ENCODE data around the gene TOR3A. TPM values are rescaled to one million over a fixed set of nuclear protein-coding genes. Genes with fewer than 3 reads are reported as not detected.

Gene TOR3A
- total and polyA plus RNA-seq, 2 of the 8 experiments (the other 6 are each of a cell fraction or from before 2014, with no cell fraction given), result 15.3 to 21.4 TPM

- H3K27me3 ChIP-seq (replicated peaks in 1 of 4; ENCODE audit: control insufficient read depth in 3 of 4, extremely low read depth in 1 of 4, insufficient read depth in 3 of 4, low read length in 3 of 4), result no peaks in the 10 kb centered on the region
- no peak overlapping the region for H3K9ac ChIP-seq (replicated peaks in 1 of 4; ENCODE audit: extremely low read depth in 1 of 4, low read depth in 3 of 4, low read length in 3 of 4)
- H2BK15ac ChIP-seq (ENCODE audit: low read length), result no peak overlapping the region
- H4K5ac ChIP-seq (ENCODE audit: insufficient read length, low read depth, low read length), result no peak overlapping the region
- no peaks in the 10 kb centered on the region for H4K20me1 ChIP-seq (replicated peaks in 1 of 2; ENCODE audit: control insufficient read depth in 1 of 2, insufficient read depth in 2 of 2, low read length in 2 of 2)
- H3K4me2 ChIP-seq (ENCODE audit: insufficient read depth in 1 of 2, low read depth in 2 of 2, low read length in 2 of 2), result no peak overlapping the region
- H3K36me3 ChIP-seq (ENCODE audit: control insufficient read depth in 2 of 4, insufficient read depth in 4 of 4, low read length in 3 of 4), result no peaks in the 10 kb centered on the region; a peak in 1 of 8 replicates
- H2BK12ac ChIP-seq (ENCODE audit: low read depth, low read length), result no peak overlapping the region
- DNase-seq (ENCODE audit: low read depth in 1 of 2, low spot score in 2 of 2) (no peak), FAIRE-seq (no peak)
- peaks cover 0 to 25% of the 10 kb centered on the region in 2 experiments; a peak in 1 of 4 replicates for H3K79me2 ChIP-seq (ENCODE audit: control insufficient read depth in 1 of 2, insufficient read depth in 2 of 2, low read length in 2 of 2)
- H3K23me2 ChIP-seq (ENCODE audit: low read depth, low read length), result no peaks in the 10 kb centered on the region
- no peak overlapping the region for H4K8ac ChIP-seq (ENCODE audit: extremely low read depth, insufficient read depth, low read length)
- H2AK5ac ChIP-seq (ENCODE audit: low read depth, low read length), result no peak overlapping the region
- POLR2A ChIA-PET (ENCODE audit: partially characterized antibody), result no interaction called here
- H3K4me3 ChIP-seq (ENCODE audit: extremely low read depth in 1 of 4, insufficient read depth in 2 of 4, low read depth in 3 of 4, low read length in 4 of 4), result no peak overlapping the region
- H3K14ac ChIP-seq (ENCODE audit: insufficient read length), result no peak overlapping the region
- WGBS, 2 experiments (ENCODE audit: extremely low coverage in 1 of 2, insufficient coverage in 1 of 2, insufficient read length in 1 of 2, insufficient replicate concordance in 2 of 2, low coverage in 1 of 2, low lambda C conversion rate in 2 of 2, missing lambda C conversion rate in 1 of 2), result 94% methylated on average over 1 of the region's 1 CpG; no CpG with 5 or more reads in 1 of the 2 experiments
- peaks cover 6 to 7% of the 10 kb centered on the region in 2 experiments; a peak in 3 of 4 replicates for H3K9me3 ChIP-seq (ENCODE audit: insufficient read depth in 2 of 2, low read depth in 1 of 2, low read length in 1 of 2)
- H2BK5ac ChIP-seq (ENCODE audit: low read depth, low read length), result no peak overlapping the region
- CTCF ChIA-PET (ENCODE audit: partially characterized antibody), result interaction anchor here (1.1 kb wide), 1 partner anchor 442 kb away, joined by 3 read pairs; no protein-coding TSS in a partner anchor
- H4K91ac ChIP-seq (replicated peaks; ENCODE audit: insufficient read length, low read length), result no peak overlapping the region
- no peak overlapping the region for H2BK20ac ChIP-seq (ENCODE audit: low read length)
- no peak overlapping the region for H3K56ac ChIP-seq (replicated peaks; ENCODE audit: insufficient read length, low read depth, low read length)
- H2AFZ ChIP-seq (ENCODE audit: low read length), result no peak overlapping the region
- H3K4ac ChIP-seq (replicated peaks; ENCODE audit: insufficient read length, low read depth, low read length), result no peak overlapping the region
- no peak overlapping the region for H2BK120ac ChIP-seq (replicated peaks; ENCODE audit: low read depth, low read length)
- no peak overlapping the region for H3K27ac ChIP-seq (ENCODE audit: low read depth, low read length)
- no peaks in the 10 kb centered on the region for H3K79me1 ChIP-seq (ENCODE audit: low read depth, low read length)
- H3K23ac ChIP-seq (ENCODE audit: insufficient read length), result no peak overlapping the region
- H3K18ac ChIP-seq (ENCODE audit: extremely low read depth, low read length), result no peak overlapping the region
- H3K4me1 ChIP-seq (replicated peaks in 1 of 4; ENCODE audit: control insufficient read depth in 3 of 4, insufficient read depth in 4 of 4, low read length in 3 of 4), result peaks cover 0 to 4% (median 0%) of the 10 kb centered on the region in 4 experiments; a peak in 1 of 7 replicates
- TF ChIP-seq SP1 (IDR thresholded peaks at IDR 0.05; ENCODE audit: low read depth, low read length), result no peak
- no peak for TF ChIP-seq TAF1 (IDR thresholded peaks at IDR 0.05; ENCODE audit: low read depth, low read length)
- TF ChIP-seq FOSL1 (IDR thresholded peaks at IDR 0.05; ENCODE audit: insufficient read depth, low read depth, low read length), result no peak
- TF ChIP-seq CBX8 (IDR thresholded peaks at IDR 0.05; ENCODE audit: borderline replicate concordance, low read depth, low read length), result no peak
- no peak for TF ChIP-seq GABPA (IDR thresholded peaks at IDR 0.05; ENCODE audit: borderline replicate concordance, insufficient read depth, low read length)
- TF ChIP-seq JUND (IDR thresholded peaks at IDR 0.05; ENCODE audit: low read length), result no peak
- no peak for TF ChIP-seq RNF2 (IDR thresholded peaks at IDR 0.05; ENCODE audit: borderline replicate concordance, low read depth, low read length, missing control alignments, poor library complexity, severe bottlenecking)
- no peak for TF ChIP-seq RAD21 (IDR thresholded peaks at IDR 0.05 in 1 of 2, conservative IDR thresholded peaks at IDR 0.05 in 1 of 2; ENCODE audit: low read depth in 2 of 2, low read length in 2 of 2)
- no peak for TF ChIP-seq SP4 (IDR thresholded peaks at IDR 0.05; ENCODE audit: low read length)
- no peak for TF ChIP-seq SRF (IDR thresholded peaks at IDR 0.05; ENCODE audit: low read depth, low read length)
- TF ChIP-seq MAX (IDR thresholded peaks at IDR 0.05), result no peak
- TF ChIP-seq ATF3 (IDR thresholded peaks at IDR 0.05; ENCODE audit: insufficient read depth, low read depth, low read length), result no peak
- TF ChIP-seq BCL11A (IDR thresholded peaks at IDR 0.05; ENCODE audit: low read depth in 2 of 2, low read length in 2 of 2), result no peak
These were observed 62.8 kb downstream of the TOR3A start for GRCh38 chr1:179144626-179145025.

Measured in H1 (cell line).